Left lung (tissue), 10 donors: ENCODE measurements around the gene BORA. TPM values are rescaled to one million over a fixed set of nuclear protein-coding genes. Genes with fewer than 3 reads are reported as not detected.
"Not testable (repeated sequence)": the region's sequence is repeated elsewhere in the genome, so short reads cannot be mapped to it uniquely, and the experiment has no call there.

Source experiments
- ATAC-seq: fragments of 200-7000 bp; cut with Tn5 transposase; one replicate; pipeline ENCODE4 v1.9.1; 2020; ENCODE audit warnings: moderate library complexity
- DNase-seq, 4 donors: peaks; one replicate each; pipeline ENCODE4 v3.0.0-alpha.2; 2013 to 2020
- H3K27ac ChIP-seq, 2 donors: fragments of 200-600 bp; sonication (generic) in 1 of 2; one replicate each; pipeline versions ENCODE4 v1.5.0 to v1.8.0; 2020 to 2021
- H3K27me3 ChIP-seq, 2 donors: fragments of 200-600 bp; sonication (generic) in 1 of 2; one replicate each; pipeline versions ENCODE4 v1.5.0 to v1.8.0; 2020 to 2021
- H3K36me3 ChIP-seq, 2 donors: fragments of 200-600 bp; sonication (generic) in 1 of 2; one replicate each; pipeline versions ENCODE4 v1.5.0 to v1.8.0; 2020 to 2021
- H3K4me1 ChIP-seq, 2 donors: fragments of 200-600 bp; one replicate each; pipeline ENCODE4 v1.8.0; 2021
- H3K4me3 ChIP-seq, 2 donors: fragments of 200-600 bp; sonication (generic) in 1 of 2; one replicate each; pipeline versions ENCODE4 v1.5.0 to v1.8.0; 2020 to 2021; ENCODE audit warnings: mild to moderate bottlenecking in 1 of 2
- H3K9me3 ChIP-seq, 2 donors: fragments of 200-600 bp; sonication (generic) in 1 of 2; one replicate each; pipeline versions ENCODE4 v1.5.0 to v1.8.0; 2020 to 2021
- intact Hi-C, 2 donors: fragments of 100-400 bp; cut with DNase I; formaldehyde crosslinking; loops; one replicate each; pipeline versions ENCODE4 v1.11.2 to v1.14.2; 2022
- polyA plus RNA-seq, 6 donors: library from polyadenylated mRNA; unstranded; fragments of 120-200 nt; gene quantifications; one replicate each; pipeline ENCODE4 v1.2.1, GENCODE V29; 2013; ENCODE audit not compliant: insufficient read length in 6 of 6
- total RNA-seq, 2 donors: library from RNA; stranded (reverse); fragmentation: NEBNext Ultra II Directional; extraction: Animal tissue kit (Norgen Biotek cat#: 25700); gene quantifications; one replicate each; pipeline ENCODE4 v1.2.1, GENCODE V29; 2021
- TF ChIP-seq, protein P1 (sequence below), 2 donors: fragments of 200-600 bp; sonication (generic) in 1 of 2; IDR thresholded peaks; one replicate each; pipeline versions ENCODE4 v1.5.0 to v1.8.0; 2021; ENCODE audit warnings: antibody characterized with exemption in 2 of 2
- donor health status: DM: no; HTN: yes; CAD: no.
- donor health status: DM: no; HTN: no; CAD: no.

BORA gene
- total and polyA plus RNA-seq, 8 donors: 4.5 to 16.7 (median 10.1) TPM

- intact Hi-C loops: no loop called here
- ATAC-seq (no peak), DNase-seq (no peak)
- Histone ChIP-seq H3K4me3 (no peak overlapping the region), H3K27me3 (no peaks in the 10 kb centered on the region), H3K36me3 (no peaks in the 10 kb centered on the region), H3K9me3 (no peaks in the 10 kb centered on the region), H3K27ac (no peak overlapping the region), H3K4me1 (no peaks in the 10 kb centered on the region)
- TF ChIP-seq, protein P1, sequence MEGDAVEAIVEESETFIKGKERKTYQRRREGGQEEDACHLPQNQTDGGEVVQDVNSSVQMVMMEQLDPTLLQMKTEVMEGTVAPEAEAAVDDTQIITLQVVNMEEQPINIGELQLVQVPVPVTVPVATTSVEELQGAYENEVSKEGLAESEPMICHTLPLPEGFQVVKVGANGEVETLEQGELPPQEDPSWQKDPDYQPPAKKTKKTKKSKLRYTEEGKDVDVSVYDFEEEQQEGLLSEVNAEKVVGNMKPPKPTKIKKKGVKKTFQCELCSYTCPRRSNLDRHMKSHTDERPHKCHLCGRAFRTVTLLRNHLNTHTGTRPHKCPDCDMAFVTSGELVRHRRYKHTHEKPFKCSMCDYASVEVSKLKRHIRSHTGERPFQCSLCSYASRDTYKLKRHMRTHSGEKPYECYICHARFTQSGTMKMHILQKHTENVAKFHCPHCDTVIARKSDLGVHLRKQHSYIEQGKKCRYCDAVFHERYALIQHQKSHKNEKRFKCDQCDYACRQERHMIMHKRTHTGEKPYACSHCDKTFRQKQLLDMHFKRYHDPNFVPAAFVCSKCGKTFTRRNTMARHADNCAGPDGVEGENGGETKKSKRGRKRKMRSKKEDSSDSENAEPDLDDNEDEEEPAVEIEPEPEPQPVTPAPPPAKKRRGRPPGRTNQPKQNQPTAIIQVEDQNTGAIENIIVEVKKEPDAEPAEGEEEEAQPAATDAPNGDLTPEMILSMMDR (IDR thresholded peaks at IDR 0.05): no peak
Observed at GRCh38 chr13:72698164-72698563, 29.6 kb upstream of the BORA start.

DNA sequence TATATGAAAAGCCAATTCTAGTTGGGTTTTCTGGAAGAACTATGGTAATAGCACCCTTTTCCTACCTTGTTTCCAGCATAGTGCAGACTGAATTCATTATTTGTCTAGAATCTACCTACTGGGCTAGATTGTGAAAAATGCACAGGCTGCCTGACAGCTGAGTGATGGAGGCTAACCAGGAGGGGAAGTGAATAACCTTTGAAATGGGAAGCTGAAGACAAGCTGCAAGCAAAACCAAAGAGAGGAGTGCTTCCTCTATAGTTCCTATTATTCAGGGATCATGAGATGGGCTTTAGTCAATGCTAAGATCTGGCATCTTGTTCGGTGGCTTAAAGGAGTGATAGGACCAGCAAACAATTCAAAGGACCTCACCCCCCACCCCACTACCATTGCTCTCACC, 27.2 kb upstream of the BORA start:
- H3K4me1 ChIP-seq: no peaks in the 10 kb centered on the region
- intact Hi-C loops: no loop called here
- H3K27ac ChIP-seq: no peak overlapping the region
- no peaks in the 10 kb centered on the region for H3K27me3 ChIP-seq
- ATAC-seq (no peak), DNase-seq (no peak)
- no peak overlapping the region for H3K4me3 ChIP-seq
- no peaks in the 10 kb centered on the region for H3K9me3 ChIP-seq
- peaks cover 0 to under 1% of the 10 kb centered on the region in 2 donors for H3K36me3 ChIP-seq
- TF ChIP-seq, protein P1 (IDR thresholded peaks at IDR 0.05): no peak

DNA sequence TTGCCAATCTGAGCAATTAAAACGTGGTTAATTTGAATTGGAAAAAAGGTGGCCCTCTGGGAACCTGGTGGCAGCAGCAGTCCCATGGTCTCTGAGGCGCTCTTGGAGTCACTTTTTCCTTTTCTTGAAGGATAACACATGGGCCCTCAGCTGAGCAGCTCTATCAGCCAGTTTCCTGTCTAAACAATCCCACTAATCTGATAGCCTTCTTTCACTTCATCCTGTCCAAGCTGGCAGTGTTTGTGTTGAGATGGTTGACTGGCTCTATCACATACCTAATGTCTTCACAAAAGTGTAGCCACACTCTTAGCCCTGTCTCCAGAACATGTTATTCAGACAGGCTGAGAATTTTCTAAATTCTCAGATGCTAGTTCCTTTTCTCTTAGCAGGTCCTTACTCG, 10.9 kb upstream of the BORA start:
- no peak for DNase-seq
- TF ChIP-seq, protein P1 (IDR thresholded peaks at IDR 0.05): no peak
- no peak for ATAC-seq
- intact Hi-C loops: no loop called here
- peaks cover 0 to 61% of the 10 kb centered on the region in 2 donors for H3K36me3 ChIP-seq
- H3K27ac ChIP-seq: no peak overlapping the region
- peaks cover 0 to 8% of the 10 kb centered on the region in 2 donors for H3K9me3 ChIP-seq
- no peaks in the 10 kb centered on the region for H3K27me3 ChIP-seq
- H3K4me3 ChIP-seq: no peak overlapping the region
- no peaks in the 10 kb centered on the region for H3K4me1 ChIP-seq

DNA sequence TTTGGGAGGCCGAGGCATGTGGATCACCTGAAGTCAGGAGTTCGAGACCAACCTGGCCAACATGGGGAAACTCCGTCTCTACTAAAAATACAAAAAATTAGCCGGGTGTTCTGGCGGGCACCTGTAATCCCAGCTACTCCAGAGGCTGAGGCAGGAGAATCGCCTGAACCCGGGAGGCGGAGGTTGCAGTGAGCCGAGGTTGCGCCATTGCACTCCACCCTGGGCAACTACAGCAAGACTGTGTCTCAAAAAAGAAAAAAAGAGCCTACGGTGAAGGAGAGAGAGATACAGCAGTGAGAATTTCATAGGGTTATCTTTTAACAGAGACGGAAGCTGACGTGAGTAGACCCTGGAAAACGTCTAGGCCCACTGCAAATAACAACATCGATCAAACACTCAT, 1.5 kb upstream of the BORA start:
- ATAC-seq, H3K27ac ChIP-seq, H3K36me3 ChIP-seq, intact Hi-C loops, H3K27me3 ChIP-seq, H3K9me3 ChIP-seq: not testable (repeated sequence)
- Histone ChIP-seq H3K4me1 (peaks cover 6 to 27% of the 10 kb centered on the region in 2 donors), H3K4me3 (peak overlapping the region in 1 of 2 donors; percentile 78)
- peak in 1 of 4 donors; percentile 32 for DNase-seq

- Histone ChIP-seq H3K27ac (peak overlapping the region; percentile 51 to 79), H3K4me1 (peaks cover 6 to 27% of the 10 kb centered on the region in 2 donors), H3K4me3 (peak overlapping the region; percentile 78 to 96), H3K36me3 (no peaks in the 10 kb centered on the region), H3K9me3 (no peaks in the 10 kb centered on the region), H3K27me3 (no peaks in the 10 kb centered on the region)
- intact Hi-C loops: no loop called here
- TF ChIP-seq, protein P1 (IDR thresholded peaks at IDR 0.05): no peak
- DNase-seq (peak in 2 of 4 donors; percentile 12 to 89), ATAC-seq (peak; percentile 47)
Observed at GRCh38 chr13:72726726-72727416, 852 bp upstream of the BORA start.

DNA sequence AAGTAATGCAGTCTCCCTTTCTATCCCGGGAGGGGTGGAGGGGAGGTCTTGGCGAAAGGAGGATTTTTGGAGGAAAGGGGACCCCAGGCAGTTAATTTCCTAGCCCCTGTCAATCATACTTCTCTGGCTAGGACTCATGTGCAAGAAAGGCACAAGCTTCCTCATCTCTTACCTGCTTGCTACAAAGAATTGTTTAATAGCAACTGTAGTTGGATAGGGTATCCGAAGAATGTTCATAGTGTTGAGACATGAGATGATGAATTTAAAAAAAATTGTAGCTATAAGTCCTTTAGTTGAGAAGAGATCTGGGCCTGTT, 525 bp downstream of the BORA start:
- ATAC-seq (no peak), DNase-seq (no peak)
- peak overlapping the region in 1 of 2 donors; percentile 79 for H3K27ac ChIP-seq

More for the DNA sequence above, 525 bp downstream of the BORA start:
- Histone ChIP-seq H3K36me3 (peaks cover 0 to 11% of the 10 kb centered on the region in 2 donors), H3K27me3 (no peaks in the 10 kb centered on the region), H3K4me1 (peaks cover 6 to 27% of the 10 kb centered on the region in 2 donors), H3K4me3 (peak overlapping the region; percentile 78 to 96), H3K9me3 (no peaks in the 10 kb centered on the region)
- TF ChIP-seq, protein P1 (IDR thresholded peaks at IDR 0.05): no peak
- intact Hi-C loops: no loop called here
